NCI-H1694 (cell line): ENCODE results near the gene GRIN2A.
"Not testable (repeated sequence)": the region's sequence is repeated elsewhere in the genome, so short reads cannot be mapped to it uniquely, and the experiment has no call there.

Experiments used
- DNase-seq: peaks from one replicate; lab custom pipeline; 2025; lab: John Stamatoyannopoulos, UW

The GRIN2A gene

DNA sequence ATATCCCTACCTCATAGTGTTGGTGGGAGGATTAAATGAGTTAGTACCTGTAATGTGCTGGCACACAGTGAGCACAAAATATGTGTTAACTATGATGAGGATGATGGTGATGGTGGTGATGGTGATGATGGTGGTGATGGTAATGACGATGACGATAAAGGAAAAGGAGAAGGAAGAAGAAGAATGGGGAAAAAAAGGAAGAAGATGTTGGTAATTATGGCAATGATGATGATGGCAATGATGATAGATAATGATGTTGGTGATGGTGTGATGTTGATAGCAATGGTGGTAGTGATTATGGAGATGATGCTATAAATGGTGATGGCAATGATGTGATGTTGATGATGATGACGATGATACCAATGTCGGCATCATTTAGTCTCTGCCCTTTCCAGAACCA lies 270.2 kb downstream of the GRIN2A start:
- DNase-seq: no peak

GRCh38 chr16:9911231-9911630 lies 271.0 kb downstream of the GRIN2A start:
- DNase-seq: no peak

DNA sequence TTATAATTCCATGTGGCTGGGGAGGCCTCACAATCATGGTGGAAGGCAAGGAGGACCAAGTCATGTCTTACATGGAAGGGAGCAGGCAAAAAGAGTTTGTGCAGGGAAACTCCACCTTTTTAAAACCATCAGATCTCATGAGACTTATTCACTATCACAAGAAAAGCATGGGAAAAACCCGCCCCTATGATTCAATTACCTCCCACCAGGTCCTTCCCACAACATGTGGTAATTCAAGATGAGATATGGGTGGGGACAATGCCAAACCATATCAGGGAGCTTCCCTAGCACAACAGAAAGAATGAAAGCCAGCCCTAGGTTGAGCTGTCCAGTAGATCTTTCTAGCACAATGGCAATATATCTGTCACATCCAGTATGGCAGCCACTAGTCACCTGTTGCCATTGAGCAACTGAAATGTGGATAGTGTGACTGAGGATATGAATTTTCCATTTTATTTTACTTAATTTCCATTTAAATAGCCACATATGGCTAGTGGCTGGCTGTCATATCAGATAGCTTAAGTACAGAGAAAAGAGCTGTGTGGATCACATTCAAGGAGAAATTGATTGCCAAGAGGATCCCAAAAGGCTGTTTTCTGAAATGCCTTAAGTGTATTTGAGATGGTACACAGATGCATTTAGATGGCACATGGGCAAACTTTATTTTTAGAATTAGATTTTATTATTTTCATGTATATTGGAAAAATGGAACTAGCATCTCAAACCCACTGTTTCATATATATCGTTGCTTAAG lies 273.0 kb downstream of the GRIN2A start:
- DNase-seq: no peak

DNA sequence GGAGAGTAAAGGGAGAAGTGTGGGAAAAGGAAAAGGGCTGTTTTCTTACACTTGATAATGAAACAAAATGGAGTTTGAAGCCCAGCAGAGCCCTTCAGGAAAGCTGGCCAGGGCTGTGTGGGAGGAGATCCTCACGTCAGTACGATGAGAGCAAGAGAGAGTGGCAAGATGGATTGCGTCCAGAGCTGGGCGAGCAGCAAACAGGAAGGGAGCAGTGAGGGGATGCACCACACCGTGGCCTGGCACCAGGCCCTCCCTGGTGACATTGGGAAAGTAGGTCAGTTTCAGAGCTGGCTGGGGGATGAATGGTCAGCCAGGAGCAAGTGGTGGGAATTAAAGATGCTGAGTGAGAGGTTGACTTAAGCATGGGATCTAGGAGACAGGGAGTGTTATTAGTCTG lies 273.6 kb downstream of the GRIN2A start:
- DNase-seq: no peak

- no peak for DNase-seq
Observed at GRCh38 chr16:9907752-9908151, 274.5 kb downstream of the GRIN2A start.

DNA sequence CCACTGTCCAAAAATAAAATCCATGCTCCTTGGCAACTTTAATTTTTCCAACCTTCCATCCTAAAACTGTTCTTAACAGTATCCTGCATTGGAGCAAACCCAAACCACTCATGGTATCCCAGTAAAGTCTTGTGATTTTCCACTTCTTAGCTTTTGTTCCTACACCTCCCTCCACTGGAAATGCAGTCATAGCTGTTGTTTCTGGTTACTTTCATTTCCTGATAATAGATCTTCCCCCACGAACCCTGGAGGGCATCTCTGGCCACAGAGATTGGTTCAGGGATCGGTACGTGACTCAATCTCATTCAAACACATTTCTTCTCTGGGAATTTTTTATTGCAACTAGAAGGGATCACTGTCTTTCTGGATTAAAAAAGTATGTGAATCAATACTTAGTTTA lies 276.0 kb downstream of the GRIN2A start:
- DNase-seq: no peak

GRCh38 chr16:9904526-9904925 lies 277.7 kb downstream of the GRIN2A start:
- DNase-seq: no peak

- DNase-seq: no peak
Observed at GRCh38 chr16:9900576-9900975, 281.7 kb downstream of the GRIN2A start.

GRCh38 chr16:9898555-9898954 lies 283.7 kb downstream of the GRIN2A start:
- no peak for DNase-seq

- DNase-seq: no peak
Observed at GRCh38 chr16:9898124-9898523, 284.1 kb downstream of the GRIN2A start.

GRCh38 chr16:9895817-9896216 lies 286.4 kb downstream of the GRIN2A start:
- DNase-seq: no peak

GRCh38 chr16:9885876-9886275 lies 296.4 kb downstream of the GRIN2A start:
- no peak for DNase-seq

GRCh38 chr16:9885467-9885866 lies 296.8 kb downstream of the GRIN2A start:
- no peak for DNase-seq

DNA sequence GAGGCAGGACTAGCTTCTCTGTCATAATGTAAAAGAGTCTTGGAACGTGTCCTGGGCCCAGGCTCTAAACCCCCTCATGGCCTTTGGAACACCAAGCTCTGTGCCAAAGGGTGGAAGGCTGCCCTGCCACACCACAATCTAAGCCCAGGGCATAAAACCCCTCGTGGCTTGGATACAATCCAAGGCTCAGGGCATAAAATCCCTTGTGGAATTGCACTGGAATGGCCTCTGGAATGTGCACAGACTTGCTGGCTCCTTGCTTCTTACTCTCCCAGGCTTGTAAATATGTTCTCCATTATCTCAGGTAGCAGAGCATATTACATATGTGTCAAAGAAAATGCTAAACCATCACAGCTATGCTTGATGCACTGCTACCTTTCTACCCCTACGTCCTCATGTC lies 306.2 kb downstream of the GRIN2A start:
- not testable (repeated sequence) for DNase-seq

GRCh38 chr16:9874219-9874618 lies 308.0 kb downstream of the GRIN2A start:
- DNase-seq: no peak

- no peak for DNase-seq
Observed at GRCh38 chr16:9870962-9871361, 311.3 kb downstream of the GRIN2A start.

- DNase-seq: no peak
Observed at GRCh38 chr16:9869776-9870175, 312.5 kb downstream of the GRIN2A start.

GRCh38 chr16:9868606-9869149 lies 313.6 kb downstream of the GRIN2A start:
- no peak for DNase-seq

DNA sequence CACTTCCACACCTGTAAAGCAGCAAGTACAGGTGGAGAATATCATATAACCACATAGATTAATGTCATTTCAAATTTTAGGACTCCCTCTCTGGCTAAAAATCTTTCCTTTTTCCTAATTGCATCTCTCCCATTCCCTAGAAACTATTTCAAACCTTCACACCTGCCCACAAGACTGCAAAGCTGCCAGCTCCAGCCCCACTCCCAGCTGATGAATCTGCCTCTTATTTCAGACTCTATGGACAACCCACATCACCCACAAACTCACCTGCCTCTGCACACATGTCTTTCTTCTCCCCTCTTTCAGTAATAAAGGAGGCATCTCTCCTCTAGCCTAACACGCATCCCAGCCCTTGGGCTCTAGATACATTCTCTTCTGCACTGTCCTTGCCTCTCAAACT lies 315.1 kb downstream of the GRIN2A start:
- no peak for DNase-seq

GRCh38 chr16:9864461-9864860 lies 317.8 kb downstream of the GRIN2A start:
- no peak for DNase-seq

GRCh38 chr16:9862327-9862726 lies 319.9 kb downstream of the GRIN2A start:
- DNase-seq: no peak

- DNase-seq: no peak
Observed at GRCh38 chr16:9860876-9861275, 321.4 kb downstream of the GRIN2A start.

GRCh38 chr16:9859701-9860327 lies 322.4 kb downstream of the GRIN2A start:
- DNase-seq: no peak

DNA sequence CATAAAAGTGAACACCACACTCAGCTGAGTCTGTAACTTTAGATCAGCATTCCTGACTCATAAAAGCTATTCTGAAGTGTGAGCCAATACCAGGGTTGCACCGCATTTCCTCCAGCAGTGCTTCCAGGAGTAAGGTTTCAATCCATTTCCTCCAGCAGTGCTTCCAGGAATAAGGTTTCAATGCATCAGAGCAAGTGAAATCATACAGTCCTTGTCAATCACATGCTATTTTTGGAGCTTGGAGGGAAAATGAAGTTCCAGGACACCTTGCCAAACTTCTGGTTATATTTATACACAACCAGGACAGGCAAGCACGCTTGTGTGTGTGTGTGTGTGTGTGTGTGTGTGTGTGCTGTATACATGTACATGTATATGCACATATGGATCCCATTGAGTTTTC lies 327.6 kb downstream of the GRIN2A start:
- no peak for DNase-seq
